Muscle layer of colon (tissue), 2 donors: ENCODE data around the gene NAXE.

Source experiments
- H3K27ac ChIP-seq: one replicate; pipeline ENCODE4 v1.7.0; 2013; ENCODE audit warnings: low read depth, mild to moderate bottlenecking, low read length, moderate library complexity
- H3K27me3 ChIP-seq, 2 donors: one replicate each; pipeline ENCODE4 v1.7.0; 2013; ENCODE audit warnings: low read length in 2 of 2, mild to moderate bottlenecking in 2 of 2; ENCODE audit not compliant: insufficient read depth in 2 of 2, control insufficient read depth in 1 of 2
- H3K36me3 ChIP-seq: one replicate; pipeline ENCODE4 v1.7.0; 2013; ENCODE audit warnings: mild to moderate bottlenecking, low read length; ENCODE audit not compliant: insufficient read depth
- H3K4me1 ChIP-seq: one replicate; pipeline ENCODE4 v1.7.0; 2013; ENCODE audit warnings: mild to moderate bottlenecking, low read length; ENCODE audit not compliant: insufficient read depth
- H3K4me3 ChIP-seq, 2 donors: one replicate each; pipeline ENCODE4 v1.7.0; 2013; ENCODE audit warnings: low read length in 2 of 2, low read depth in 1 of 2, mild to moderate bottlenecking in 1 of 2, moderate library complexity in 1 of 2
- H3K9ac ChIP-seq: one replicate; pipeline ENCODE4 v1.7.0; 2013; ENCODE audit warnings: low read length
- H3K9me3 ChIP-seq: one replicate; pipeline ENCODE4 v1.7.0; 2013; ENCODE audit warnings: mild to moderate bottlenecking, low read length
- donor health status: abdominal sarcoma.
- donor health status: Adenocarcinoma of cecum.

Gene NAXE

DNA sequence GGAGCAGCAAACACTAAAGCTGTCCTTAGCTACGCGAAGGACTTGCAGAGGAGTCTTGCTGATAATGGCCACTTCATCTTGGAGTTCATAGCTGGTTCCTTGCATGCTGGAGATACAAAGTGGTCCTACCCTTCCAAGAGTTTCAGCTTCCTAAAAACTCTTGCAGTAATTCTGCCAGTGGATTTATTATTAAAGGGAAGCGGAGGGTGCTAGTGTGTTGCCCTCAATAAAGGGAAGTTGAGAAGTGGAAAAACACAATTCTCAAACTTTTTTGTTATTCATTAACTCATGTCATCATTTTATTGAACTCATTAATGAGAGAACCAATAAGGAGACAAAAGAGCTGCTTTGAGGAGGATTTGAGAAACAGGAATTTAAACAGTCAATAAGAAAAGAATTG lies 21.1 kb downstream of the NAXE start:
- Histone ChIP-seq H3K4me3 (no peak overlapping the region), H3K9ac (no peak overlapping the region), H3K4me1 (peaks cover 25% of the 10 kb centered on the region), H3K9me3 (no peaks in the 10 kb centered on the region), H3K27ac (no peak overlapping the region), H3K27me3 (no peaks in the 10 kb centered on the region), H3K36me3 (no peaks in the 10 kb centered on the region)

DNA sequence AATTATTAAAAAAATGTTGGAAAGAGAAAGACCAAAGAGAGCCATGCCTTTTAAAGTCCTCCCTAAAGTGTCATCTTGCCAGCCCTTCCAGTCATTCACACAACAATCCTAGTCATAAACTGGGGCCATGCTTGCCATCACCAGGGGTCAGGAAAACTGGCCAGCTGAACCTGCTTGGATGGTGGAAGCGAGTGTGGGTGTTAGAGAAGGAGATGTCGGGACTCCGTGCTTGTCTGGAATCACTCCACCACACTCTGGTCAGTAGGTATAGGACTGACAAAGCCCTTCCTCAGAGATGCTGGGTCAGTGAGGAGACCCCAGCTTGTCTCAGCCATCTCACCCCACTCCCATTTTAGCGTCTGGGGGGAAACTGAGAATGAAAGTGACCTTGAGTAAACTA lies 24.4 kb downstream of the NAXE start:
- H3K27me3 ChIP-seq, result no peaks in the 10 kb centered on the region
- peak overlapping the region in 1 of 2 donors; percentile 5 for H3K4me3 ChIP-seq
- no peak overlapping the region for H3K9ac ChIP-seq
- H3K36me3 ChIP-seq, result no peaks in the 10 kb centered on the region
- H3K9me3 ChIP-seq, result no peaks in the 10 kb centered on the region
- peaks cover 25% of the 10 kb centered on the region for H3K4me1 ChIP-seq
- H3K27ac ChIP-seq, result peak overlapping the region; percentile 42

GRCh38 chr1:156616463-156616862 lies 24.9 kb downstream of the NAXE start:
- Histone ChIP-seq H3K27ac (peak overlapping the region; percentile 42), H3K4me3 (peak overlapping the region in 1 of 2 donors; percentile 5), H3K36me3 (no peaks in the 10 kb centered on the region), H3K27me3 (no peaks in the 10 kb centered on the region), H3K9ac (no peak overlapping the region), H3K9me3 (no peaks in the 10 kb centered on the region), H3K4me1 (peaks cover 25% of the 10 kb centered on the region)

GRCh38 chr1:156618853-156619581 lies 27.4 kb downstream of the NAXE start, which contains the start of gene HAPLN2:
Gene HAPLN2, plus strand, starts transcription at chr1:156619415. Its CDS starts 4,076 bp downstream, at chr1:156623491.
- Histone ChIP-seq H3K27me3 (peaks cover 10% of the 10 kb centered on the region in 2 donors), H3K9me3 (no peaks in the 10 kb centered on the region), H3K27ac (no peak within 1 kb of the TSS), H3K4me3 (no peak within 1 kb of the TSS), H3K9ac (no peak within 1 kb of the TSS), H3K36me3 (no peaks in the 10 kb centered on the region), H3K4me1 (peaks cover 25% of the 10 kb centered on the region)

- Histone ChIP-seq H3K27ac (no peak overlapping the region), H3K4me1 (peaks cover 24% of the 10 kb centered on the region), H3K4me3 (no peak overlapping the region), H3K36me3 (no peaks in the 10 kb centered on the region), H3K9ac (no peak overlapping the region), H3K9me3 (no peaks in the 10 kb centered on the region), H3K27me3 (peaks cover 13 to 15% of the 10 kb centered on the region in 2 donors)
Measured at GRCh38 chr1:156619582-156619955, 28.0 kb downstream of the NAXE start.

GRCh38 chr1:156622581-156623297 lies 31.2 kb downstream of the NAXE start:
- H3K27me3 ChIP-seq, result peaks cover 37 to 47% of the 10 kb centered on the region in 2 donors
- no peaks in the 10 kb centered on the region for H3K9me3 ChIP-seq
- no peak overlapping the region for H3K27ac ChIP-seq
- H3K9ac ChIP-seq, result no peak overlapping the region
- no peak overlapping the region for H3K4me3 ChIP-seq
- peaks cover 4% of the 10 kb centered on the region for H3K4me1 ChIP-seq
- H3K36me3 ChIP-seq, result no peaks in the 10 kb centered on the region

DNA sequence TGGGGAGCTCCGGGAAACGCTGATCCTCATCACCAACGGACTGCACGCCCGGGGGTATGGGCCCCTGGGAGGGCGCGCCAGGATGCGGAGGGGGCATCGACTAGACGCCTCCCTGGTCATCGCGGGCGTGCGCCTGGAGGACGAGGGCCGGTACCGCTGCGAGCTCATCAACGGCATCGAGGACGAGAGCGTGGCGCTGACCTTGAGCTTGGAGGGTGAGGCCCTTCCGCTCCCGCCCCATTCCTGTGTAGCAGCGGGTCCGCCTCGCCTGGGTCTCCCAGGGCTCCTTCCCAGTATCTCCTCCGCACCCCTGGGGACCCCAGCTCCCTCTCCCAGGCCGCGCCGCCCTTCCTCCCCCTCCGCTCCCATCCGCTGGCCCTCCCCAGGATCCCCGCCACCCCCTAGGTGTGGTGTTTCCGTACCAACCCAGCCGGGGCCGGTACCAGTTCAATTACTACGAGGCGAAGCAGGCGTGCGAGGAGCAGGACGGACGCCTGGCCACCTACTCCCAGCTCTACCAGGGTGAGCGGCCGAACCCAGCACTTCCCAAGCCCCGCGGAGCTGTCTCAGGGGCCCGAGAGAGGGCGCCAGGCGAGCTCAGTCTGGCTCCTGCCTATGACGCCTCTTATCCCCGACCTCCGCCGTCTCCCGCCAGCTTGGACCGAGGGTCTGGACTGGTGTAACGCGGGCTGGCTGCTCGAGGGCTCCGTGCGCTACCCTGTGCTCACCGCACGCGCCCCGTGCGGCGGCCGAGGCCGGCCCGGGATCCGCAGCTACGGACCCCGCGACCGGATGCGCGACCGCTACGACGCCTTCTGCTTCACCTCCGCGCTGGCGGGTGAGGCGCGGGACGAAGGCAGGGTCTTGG lies 32.6 kb downstream of the NAXE start:
- H3K9ac ChIP-seq, result no peak overlapping the region
- H3K27me3 ChIP-seq, result peaks cover 37 to 57% of the 10 kb centered on the region in 2 donors
- peaks cover 4% of the 10 kb centered on the region for H3K4me1 ChIP-seq
- H3K27ac ChIP-seq, result no peak overlapping the region
- H3K9me3 ChIP-seq, result no peaks in the 10 kb centered on the region
- H3K4me3 ChIP-seq, result peak overlapping the region; percentile 18 to 47
- no peaks in the 10 kb centered on the region for H3K36me3 ChIP-seq

GRCh38 chr1:156624814-156625435 lies 33.3 kb downstream of the NAXE start:
- Histone ChIP-seq H3K4me3 (peak overlapping the region in 1 of 2 donors; percentile 47), H3K9me3 (no peaks in the 10 kb centered on the region), H3K4me1 (peaks cover 4% of the 10 kb centered on the region), H3K9ac (no peak overlapping the region), H3K36me3 (no peaks in the 10 kb centered on the region), H3K27me3 (peaks cover 37 to 57% of the 10 kb centered on the region in 2 donors), H3K27ac (no peak overlapping the region)

DNA sequence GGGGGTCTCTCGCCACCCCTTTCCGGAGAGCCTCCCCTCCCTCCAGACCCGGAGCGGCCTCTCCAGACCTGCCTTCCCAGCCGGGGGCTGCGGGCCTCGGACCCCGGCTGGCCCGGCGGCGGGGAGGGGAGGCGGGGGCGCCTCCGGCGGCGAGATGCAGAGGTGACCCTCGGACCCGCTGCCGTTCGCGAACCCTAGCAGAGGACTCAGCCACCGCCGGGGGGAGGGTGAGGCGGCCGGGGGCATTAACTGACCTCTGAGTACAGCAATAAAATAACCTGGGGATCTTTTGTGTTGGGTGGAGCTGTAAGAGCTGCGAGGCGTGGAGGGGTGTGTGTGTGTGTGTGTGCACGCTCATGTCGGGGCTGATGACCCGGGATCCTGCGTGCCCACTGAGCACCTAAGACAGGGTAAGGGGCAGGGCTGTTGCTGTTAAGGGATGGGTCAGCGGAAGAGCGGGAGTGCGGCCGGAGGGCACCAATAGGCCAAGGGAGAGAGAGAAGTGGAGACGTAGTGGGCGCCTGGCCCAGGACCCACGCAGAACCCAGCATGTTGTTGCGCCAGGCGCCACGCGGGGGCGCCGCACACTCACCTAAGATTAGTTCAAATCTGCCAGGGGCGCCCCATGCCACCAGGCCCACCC lies 34.0 kb downstream of the NAXE start:
- Histone ChIP-seq H3K4me1 (peaks cover 4% of the 10 kb centered on the region), H3K4me3 (peak overlapping the region; percentile 21 to 27), H3K27ac (no peak overlapping the region), H3K36me3 (no peaks in the 10 kb centered on the region), H3K9me3 (no peaks in the 10 kb centered on the region), H3K27me3 (peaks cover 37 to 57% of the 10 kb centered on the region in 2 donors), H3K9ac (no peak overlapping the region)

GRCh38 chr1:156626079-156626438 lies 34.5 kb downstream of the NAXE start:
- peak overlapping the region in 1 of 2 donors; percentile 21 for H3K4me3 ChIP-seq
- no peak overlapping the region for H3K9ac ChIP-seq
- H3K9me3 ChIP-seq, result no peaks in the 10 kb centered on the region
- no peak overlapping the region for H3K27ac ChIP-seq
- H3K4me1 ChIP-seq, result peaks cover 4% of the 10 kb centered on the region
- H3K27me3 ChIP-seq, result peaks cover 41 to 57% of the 10 kb centered on the region in 2 donors
- no peaks in the 10 kb centered on the region for H3K36me3 ChIP-seq
